ENCODE results near the gene ATG10. TPM values are rescaled to one million over a fixed set of nuclear protein-coding genes. Genes with fewer than 3 reads are reported as not detected.
A peak's percentile ranks its signal among the peaks of the same experiment; 100 is the strongest.
"Not testable (repeated sequence)": the region's sequence is repeated elsewhere in the genome, so short reads cannot be mapped to it uniquely, and the experiment has no call there.

Gene ATG10
- polyA plus RNA-seq, 5 donors = 10.3 to 15.3 (median 11.6) TPM

DNA sequence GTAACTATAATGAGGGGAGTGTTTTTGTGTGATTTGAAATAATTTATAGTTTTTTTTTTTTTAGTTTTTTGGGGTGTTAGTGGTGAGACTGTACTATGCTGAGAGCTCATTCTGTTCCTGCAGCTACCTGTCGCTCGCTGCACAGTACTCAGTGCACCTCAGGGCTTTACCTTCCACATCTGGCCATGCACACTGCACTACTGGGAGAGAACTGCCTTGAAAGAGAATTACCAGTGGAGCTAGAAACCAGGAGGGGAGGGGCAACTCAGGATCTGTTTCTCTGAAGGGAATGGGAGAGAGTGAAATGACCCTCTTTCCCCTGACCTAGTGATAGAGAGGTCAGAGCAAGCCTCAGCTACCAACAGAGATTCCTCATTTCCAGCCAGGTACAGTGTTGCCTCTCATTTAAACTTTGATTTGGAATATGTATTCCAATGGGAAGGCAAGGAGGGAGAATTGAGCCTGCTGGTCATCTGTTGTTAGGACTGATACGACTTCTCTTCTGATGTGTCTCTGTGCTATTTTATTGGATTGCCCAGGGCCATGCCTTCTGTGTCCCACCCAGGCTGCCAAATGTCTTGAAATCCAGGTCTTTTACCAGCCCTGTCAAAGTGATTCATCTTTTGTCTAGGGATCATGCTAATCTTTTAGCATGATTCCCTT lies 8.9 kb downstream of the ATG10 start:
- no peak for DNase-seq

DNA sequence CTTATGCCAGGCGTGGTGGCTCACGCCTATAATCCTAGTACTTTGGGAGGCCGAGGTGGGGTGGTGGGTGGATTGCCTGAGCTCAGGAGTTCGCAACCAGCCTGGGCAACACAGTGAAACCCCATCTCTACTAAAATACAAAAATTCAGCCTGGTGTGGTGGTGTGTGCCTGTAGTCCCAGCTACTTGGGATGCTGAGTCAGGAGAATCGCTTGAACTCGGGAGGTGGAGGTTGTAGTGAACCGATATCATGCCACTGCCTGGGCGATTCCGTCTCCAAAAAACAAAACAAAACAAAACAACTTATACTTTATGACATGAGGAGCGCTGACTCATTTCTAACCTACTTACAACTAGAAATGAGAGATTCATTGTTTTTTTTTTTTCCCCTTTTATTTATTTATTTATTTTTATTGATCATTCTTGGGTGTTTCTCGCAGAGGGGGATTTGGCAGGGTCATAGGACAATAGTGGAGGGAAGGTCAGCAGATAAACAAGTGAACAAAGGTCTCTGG lies 10.4 kb downstream of the ATG10 start:
- not testable (repeated sequence) for DNase-seq

DNA sequence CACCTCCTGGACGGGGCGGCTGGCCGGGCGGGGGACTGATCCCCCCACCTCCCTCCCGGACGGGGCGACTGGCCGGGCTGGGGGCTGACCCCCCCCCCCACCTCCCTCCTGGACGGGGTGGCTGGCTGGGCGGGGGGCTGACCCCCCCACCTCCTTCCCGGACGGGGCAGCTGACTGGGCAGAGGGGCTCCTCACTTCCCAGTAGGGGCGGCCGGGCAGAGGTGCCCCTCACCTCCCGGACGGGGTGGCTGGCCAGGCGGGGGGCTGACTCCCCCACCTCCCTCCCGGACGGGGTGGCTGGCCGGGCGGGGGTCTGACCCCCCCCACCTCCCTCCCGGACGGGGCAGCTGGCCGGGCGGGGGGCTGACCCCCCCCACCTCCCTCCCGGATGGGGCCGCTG lies 11.3 kb downstream of the ATG10 start:
- DNase-seq = not testable (repeated sequence)

- DNase-seq = not testable (repeated sequence)
Observed at GRCh38 chr5:81983563-81983962, 11.7 kb downstream of the ATG10 start.

- no peak for DNase-seq
Observed at GRCh38 chr5:81986126-81986525, 14.3 kb downstream of the ATG10 start.

GRCh38 chr5:81989204-81989603 lies 17.4 kb downstream of the ATG10 start:
- no peak for DNase-seq

GRCh38 chr5:81994679-81995078 lies 22.9 kb downstream of the ATG10 start:
- no peak for DNase-seq

DNA sequence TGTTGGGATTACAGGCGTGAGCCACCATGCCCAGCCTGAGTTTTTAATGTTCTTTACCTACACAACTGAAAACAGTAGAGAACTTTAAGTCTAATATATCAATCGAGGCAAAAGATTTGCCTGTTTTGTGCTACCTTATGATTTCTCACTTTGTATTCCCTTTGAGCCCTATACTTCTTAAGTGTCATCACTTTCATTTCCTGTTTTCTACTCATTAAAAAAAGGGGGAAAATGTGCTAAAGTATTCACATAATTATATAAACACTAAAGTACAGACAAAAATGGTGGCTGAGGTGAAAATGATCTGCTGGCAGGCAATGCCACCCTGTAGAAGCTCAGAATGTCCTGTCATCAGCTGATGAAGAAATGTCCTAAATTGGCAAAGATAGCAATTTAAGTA lies 23.6 kb downstream of the ATG10 start:
- no peak for DNase-seq

GRCh38 chr5:82004511-82004910 lies 32.7 kb downstream of the ATG10 start:
- DNase-seq = no peak

GRCh38 chr5:82009869-82010268 lies 38.0 kb downstream of the ATG10 start:
- not testable (repeated sequence) for DNase-seq

DNA sequence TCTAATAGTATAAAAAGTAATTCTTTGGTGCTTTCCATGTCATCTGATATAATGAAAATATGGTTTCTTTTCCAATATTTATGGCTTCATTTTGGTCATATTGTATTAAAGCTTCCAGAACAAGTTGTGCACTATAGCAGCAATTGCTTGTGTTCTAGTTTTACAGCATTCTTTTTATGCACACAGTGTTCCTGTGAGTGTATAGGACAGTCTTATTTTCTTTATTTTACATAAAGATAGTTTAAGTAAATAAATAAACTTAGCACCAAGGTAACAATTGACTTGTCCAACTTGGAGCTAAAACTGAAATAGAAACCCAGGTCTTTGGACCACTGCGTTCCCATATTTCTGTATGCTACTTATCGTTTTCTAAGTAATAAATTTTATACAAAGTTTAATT lies 38.9 kb downstream of the ATG10 start:
- no peak for DNase-seq

GRCh38 chr5:82011761-82012160 lies 39.9 kb downstream of the ATG10 start:
- DNase-seq = no peak

GRCh38 chr5:82014644-82015043 lies 42.8 kb downstream of the ATG10 start:
- not testable (repeated sequence) for DNase-seq

- no peak for DNase-seq
Observed at GRCh38 chr5:82018462-82018861, 46.6 kb downstream of the ATG10 start.

GRCh38 chr5:82019342-82020138 lies 47.7 kb downstream of the ATG10 start:
- DNase-seq = no peak

- no peak for DNase-seq
Observed at GRCh38 chr5:82022499-82022898, 50.7 kb downstream of the ATG10 start.

- DNase-seq = peak; percentile 67 to 79
Observed at GRCh38 chr5:82023644-82024043, 51.8 kb downstream of the ATG10 start.

DNA sequence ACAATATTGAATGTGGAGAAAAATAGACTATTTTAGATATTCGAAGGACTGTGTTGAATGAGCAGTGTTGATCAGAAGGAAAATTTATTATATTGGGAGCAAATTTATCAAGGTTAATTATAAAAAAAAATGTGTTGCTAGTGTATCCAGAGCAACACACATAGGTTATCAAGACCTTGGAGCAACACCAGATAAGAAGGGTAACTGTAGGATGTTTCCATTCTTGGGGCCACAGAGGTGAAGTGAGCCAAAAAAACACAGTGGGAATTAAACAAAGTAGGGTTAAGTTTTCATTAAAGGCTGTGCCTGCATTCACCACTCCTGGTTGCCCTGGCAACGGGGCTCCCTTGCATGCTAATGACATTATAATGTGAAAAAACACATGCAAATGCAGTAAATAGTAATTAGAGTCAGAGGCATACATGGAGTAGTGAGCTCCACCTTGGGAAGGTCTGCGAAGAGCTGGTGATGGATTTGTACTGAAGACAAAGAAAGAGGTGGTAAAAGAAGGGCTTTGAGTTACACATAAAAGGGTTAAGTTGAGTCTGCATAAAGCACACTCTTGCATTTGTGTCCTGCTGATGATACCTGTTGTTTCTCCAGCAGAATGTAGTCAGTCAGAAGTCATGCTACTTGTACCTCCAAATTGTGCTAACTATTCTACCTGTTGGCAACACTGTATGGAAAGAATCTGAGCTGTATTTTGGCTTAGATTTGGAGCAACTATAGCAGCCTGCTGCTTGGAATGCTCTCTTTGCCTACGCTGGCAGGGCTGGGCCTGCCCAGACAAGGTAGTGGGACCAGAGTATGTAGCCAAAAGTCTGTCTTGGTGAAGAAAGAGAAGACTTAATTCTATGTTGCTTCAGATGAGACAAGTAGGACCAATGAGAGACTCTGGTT lies 59.6 kb downstream of the ATG10 start:
- DNase-seq = no peak

DNA sequence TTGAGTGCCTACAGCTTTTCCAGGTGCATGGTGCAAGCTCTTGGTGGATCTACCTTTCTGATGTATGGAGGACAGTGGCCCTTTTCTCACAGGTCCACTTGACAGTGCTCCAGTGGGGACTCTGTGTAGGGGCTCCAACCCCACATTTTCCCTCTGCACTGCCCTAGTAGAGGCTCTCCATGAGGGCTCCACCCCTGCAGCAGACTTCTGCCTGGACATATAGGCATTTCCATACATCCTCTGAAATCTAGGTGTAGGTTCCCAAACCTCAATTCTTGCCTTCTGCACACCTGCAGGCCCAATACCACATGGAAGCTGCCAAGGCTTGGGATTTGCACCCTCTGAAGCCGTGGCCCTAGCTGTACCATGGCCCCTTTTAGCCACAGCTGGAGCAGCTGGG lies 71.1 kb downstream of the ATG10 start:
- not testable (repeated sequence) for DNase-seq

- no peak for DNase-seq
Observed at GRCh38 chr5:82044010-82044409, 72.2 kb downstream of the ATG10 start.

DNA sequence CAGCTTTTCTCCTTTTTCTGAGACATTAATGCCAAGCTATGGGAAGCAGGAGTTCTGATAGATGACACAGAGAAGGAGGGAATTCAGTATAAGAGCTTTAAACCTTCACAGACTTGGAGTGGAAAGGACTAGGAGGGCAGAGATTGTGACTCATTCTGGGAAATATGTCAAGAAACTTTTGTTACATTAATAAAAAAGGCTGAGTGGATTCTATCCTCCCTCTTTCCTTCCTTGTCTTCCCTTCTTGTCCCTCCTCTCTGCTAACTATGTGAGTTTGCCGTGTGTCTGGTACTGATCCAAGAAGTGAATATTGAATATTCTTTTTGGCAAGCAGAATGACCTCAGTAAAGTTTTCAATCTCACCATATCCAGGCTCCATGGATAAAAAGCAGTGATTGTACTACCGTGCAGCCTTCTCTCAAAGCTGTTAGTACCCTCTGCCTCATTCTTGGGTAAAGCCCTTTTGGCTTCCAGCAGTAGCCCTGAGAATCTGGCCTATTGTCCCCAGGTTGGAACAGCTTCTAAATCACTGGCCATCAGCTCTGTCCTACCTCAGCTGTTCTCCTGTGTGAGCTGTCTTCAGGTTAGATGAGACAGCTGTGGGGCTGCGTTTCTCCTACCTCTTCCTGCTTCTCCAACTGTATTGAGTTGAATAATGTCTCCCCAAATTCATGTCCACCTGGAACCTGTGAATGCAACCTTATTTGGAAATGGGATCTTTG lies 73.9 kb downstream of the ATG10 start:
- no peak for DNase-seq
